Gastroesophageal sphincter (tissue), 3 donors: ENCODE data around the gene VWA8.

ENCODE experiments used
- CTCF ChIP-seq, 4 experiments: fragments of 200-600 bp in 2 of 4; fragments of 450-650 bp in 2 of 4; sonication (generic) in 1 of 4; IDR thresholded peaks; one replicate each; pipeline ENCODE4 v1.5.1; 2017 to 2019; ENCODE audit warnings: antibody characterized with exemption in 4 of 4, mild to moderate bottlenecking in 2 of 4, moderate library complexity in 2 of 4
- POLR2AphosphoS5 ChIP-seq: sonication (generic); formaldehyde crosslinking; IDR thresholded peaks from one replicate; pipeline ENCODE4 v1.6.1; 2017; ENCODE audit warnings: antibody characterized with exemption

DNA sequence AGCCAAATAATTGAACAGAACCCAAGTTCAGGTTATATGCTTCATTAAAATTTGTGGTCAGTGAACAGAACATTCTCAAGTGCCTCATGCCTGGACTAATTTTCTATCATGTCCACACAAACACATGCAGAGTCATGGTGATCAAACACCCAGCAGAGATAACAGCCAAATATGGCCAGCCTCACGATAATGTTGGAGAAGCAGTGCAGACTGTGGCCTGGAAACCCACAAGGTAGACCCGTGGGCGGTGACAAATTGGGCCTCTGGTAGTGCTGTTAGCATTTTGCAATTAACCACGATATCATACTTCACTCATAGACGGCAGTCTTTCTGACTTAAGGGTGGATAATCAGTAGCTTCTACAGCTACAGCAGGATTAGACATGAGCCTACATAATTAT, 35.0 kb upstream of the VWA8 start:
- TF ChIP-seq CTCF (IDR thresholded peaks at IDR 0.05) (no peak), POLR2AphosphoS5 (no peak)
